Stimulated activated effector memory CD8-positive, alpha-beta T cell treated with anti-CD3 and anti-CD28 coated beads, Interleukin-12 subunit alpha, Interleukin-12 subunit beta, amount 100 ng/mL, for 72 hours (primary cell): Measurements from ENCODE around the gene AKNAD1.

Source experiments
- ATAC-seq: fragments of 150-1000 bp; cut with Tn5 transposase; 2 replicates; pipeline ENCODE4 v1.10.0; 2021
- DNase-seq, 2 donors: peaks; one replicate each; pipeline ENCODE4 v3.0.0; 2021 to 2022; ENCODE audit warnings: low spot score in 2 of 2
- H3K27ac Mint-ChIP-seq: one replicate; pipeline ENCODE4 v1.8.0; 2022; ENCODE audit warnings: mild to moderate bottlenecking, mixed read lengths
- H3K36me3 Mint-ChIP-seq: one replicate; pipeline ENCODE4 v1.8.0; 2022; ENCODE audit warnings: mild to moderate bottlenecking, mixed read lengths
- H3K4me1 Mint-ChIP-seq: one replicate; pipeline ENCODE4 v1.8.0; 2022; ENCODE audit warnings: mixed read lengths
- H3K4me3 Mint-ChIP-seq: one replicate; pipeline ENCODE4 v1.8.0; 2022; ENCODE audit warnings: mild to moderate bottlenecking, mixed read lengths
- H3K9me3 Mint-ChIP-seq: one replicate; pipeline ENCODE4 v1.8.0; 2022; ENCODE audit warnings: mixed read lengths

The AKNAD1 gene

GRCh38 chr1:108878678-108879077, 21.8 kb upstream of the AKNAD1 start:
- DNase-seq (no peak), ATAC-seq (no peak)
- Mint-ChIP-seq H3K27ac (no peak overlapping the region), H3K9me3 (no peaks in the 10 kb centered on the region), H3K36me3 (peaks cover 5% of the 10 kb centered on the region), H3K4me3 (no peak overlapping the region), H3K4me1 (no peaks in the 10 kb centered on the region)

- Mint-ChIP-seq H3K9me3 (no peaks in the 10 kb centered on the region), H3K27ac (no peak overlapping the region), H3K36me3 (peaks cover 5% of the 10 kb centered on the region), H3K4me3 (peak overlapping the region; percentile 81), H3K4me1 (no peaks in the 10 kb centered on the region)
- no peak for DNase-seq
- no peak for ATAC-seq
Measured at GRCh38 chr1:108878160-108878469, 21.2 kb upstream of the AKNAD1 start.

GRCh38 chr1:108877348-108878159, 20.7 kb upstream of the AKNAD1 start:
- peak overlapping the region; percentile 84 for H3K27ac Mint-ChIP-seq
- DNase-seq (no peak), ATAC-seq (no peak)

GRCh38 chr1:108871050-108871724, 14.3 kb upstream of the AKNAD1 start:
- Mint-ChIP-seq H3K36me3 (no peaks in the 10 kb centered on the region), H3K27ac (no peak overlapping the region), H3K4me3 (no peak overlapping the region), H3K9me3 (no peaks in the 10 kb centered on the region), H3K4me1 (no peaks in the 10 kb centered on the region)
- DNase-seq (no peak), ATAC-seq (no peak)

More at GRCh38 chr1:108877348-108878159, 20.7 kb upstream of the AKNAD1 start:
- Mint-ChIP-seq H3K9me3 (no peaks in the 10 kb centered on the region), H3K4me3 (peak overlapping the region; percentile 81), H3K36me3 (peaks cover 5% of the 10 kb centered on the region), H3K4me1 (no peaks in the 10 kb centered on the region)

GRCh38 chr1:108865316-108865910, 8.5 kb upstream of the AKNAD1 start:
- ATAC-seq (no peak), DNase-seq (no peak)
- Mint-ChIP-seq H3K36me3 (no peaks in the 10 kb centered on the region), H3K27ac (no peak overlapping the region), H3K4me1 (no peaks in the 10 kb centered on the region), H3K4me3 (no peak overlapping the region), H3K9me3 (no peaks in the 10 kb centered on the region)

- no peak overlapping the region for H3K27ac Mint-ChIP-seq
- no peak overlapping the region for H3K4me3 Mint-ChIP-seq
- ATAC-seq, result peak; percentile 70
- DNase-seq, result no peak
- no peaks in the 10 kb centered on the region for H3K36me3 Mint-ChIP-seq
- H3K4me1 Mint-ChIP-seq, result no peaks in the 10 kb centered on the region
- H3K9me3 Mint-ChIP-seq, result no peaks in the 10 kb centered on the region
Measured at GRCh38 chr1:108863984-108864383, 7.1 kb upstream of the AKNAD1 start.

GRCh38 chr1:108862698-108863477, 6.0 kb upstream of the AKNAD1 start:
- no peak for DNase-seq
- no peaks in the 10 kb centered on the region for H3K36me3 Mint-ChIP-seq
- no peak for ATAC-seq
- H3K4me3 Mint-ChIP-seq, result no peak overlapping the region
- no peak overlapping the region for H3K27ac Mint-ChIP-seq
- no peaks in the 10 kb centered on the region for H3K4me1 Mint-ChIP-seq
- H3K9me3 Mint-ChIP-seq, result no peaks in the 10 kb centered on the region

DNA sequence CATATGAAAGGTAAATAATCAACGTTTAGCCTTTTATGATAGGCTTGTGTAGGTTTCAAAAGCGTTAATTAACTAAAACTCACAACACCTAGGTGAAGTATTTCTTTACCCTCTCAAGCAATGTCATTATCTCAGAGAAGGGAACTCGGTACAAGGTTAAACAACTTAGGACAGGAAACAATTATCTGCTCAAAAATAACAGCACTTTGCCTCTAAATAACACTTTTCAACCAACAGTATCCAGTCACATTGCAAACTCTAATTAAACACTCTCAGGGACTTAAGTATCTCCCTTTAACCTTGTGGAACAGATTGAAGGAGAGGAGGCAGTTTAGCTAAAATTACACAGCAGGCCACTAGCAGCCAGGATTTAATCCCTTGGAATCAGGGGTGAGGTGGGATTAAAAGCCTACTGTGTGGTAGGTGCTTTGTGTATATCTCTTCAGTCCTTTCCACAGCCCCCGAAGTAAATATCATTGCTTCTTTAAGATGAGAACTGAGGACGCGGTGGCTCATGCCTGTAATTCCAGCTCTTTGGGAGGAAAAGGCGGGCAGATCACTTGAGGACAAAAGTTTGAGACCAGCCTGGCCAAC, 5.2 kb upstream of the AKNAD1 start:
- Mint-ChIP-seq H3K4me3 (no peak overlapping the region), H3K9me3 (no peaks in the 10 kb centered on the region), H3K36me3 (no peaks in the 10 kb centered on the region), H3K27ac (no peak overlapping the region), H3K4me1 (no peaks in the 10 kb centered on the region)
- DNase-seq (no peak), ATAC-seq (no peak)

- Mint-ChIP-seq H3K27ac (no peak overlapping the region), H3K4me3 (no peak overlapping the region), H3K4me1 (no peaks in the 10 kb centered on the region), H3K36me3 (no peaks in the 10 kb centered on the region), H3K9me3 (no peaks in the 10 kb centered on the region)
- DNase-seq (no peak), ATAC-seq (no peak)
Measured at GRCh38 chr1:108861566-108861965, 4.7 kb upstream of the AKNAD1 start.

GRCh38 chr1:108860190-108860907, 3.5 kb upstream of the AKNAD1 start:
- H3K4me3 Mint-ChIP-seq, result no peak overlapping the region
- H3K27ac Mint-ChIP-seq, result no peak overlapping the region
- ATAC-seq, result no peak

GRCh38 chr1:108858230-108858950, 1.5 kb upstream of the AKNAD1 start:
- no peak for ATAC-seq
- no peak for DNase-seq

More at GRCh38 chr1:108860190-108860907, 3.5 kb upstream of the AKNAD1 start:
- Mint-ChIP-seq H3K36me3 (no peaks in the 10 kb centered on the region), H3K9me3 (no peaks in the 10 kb centered on the region), H3K4me1 (no peaks in the 10 kb centered on the region)
- no peak for DNase-seq

DNA sequence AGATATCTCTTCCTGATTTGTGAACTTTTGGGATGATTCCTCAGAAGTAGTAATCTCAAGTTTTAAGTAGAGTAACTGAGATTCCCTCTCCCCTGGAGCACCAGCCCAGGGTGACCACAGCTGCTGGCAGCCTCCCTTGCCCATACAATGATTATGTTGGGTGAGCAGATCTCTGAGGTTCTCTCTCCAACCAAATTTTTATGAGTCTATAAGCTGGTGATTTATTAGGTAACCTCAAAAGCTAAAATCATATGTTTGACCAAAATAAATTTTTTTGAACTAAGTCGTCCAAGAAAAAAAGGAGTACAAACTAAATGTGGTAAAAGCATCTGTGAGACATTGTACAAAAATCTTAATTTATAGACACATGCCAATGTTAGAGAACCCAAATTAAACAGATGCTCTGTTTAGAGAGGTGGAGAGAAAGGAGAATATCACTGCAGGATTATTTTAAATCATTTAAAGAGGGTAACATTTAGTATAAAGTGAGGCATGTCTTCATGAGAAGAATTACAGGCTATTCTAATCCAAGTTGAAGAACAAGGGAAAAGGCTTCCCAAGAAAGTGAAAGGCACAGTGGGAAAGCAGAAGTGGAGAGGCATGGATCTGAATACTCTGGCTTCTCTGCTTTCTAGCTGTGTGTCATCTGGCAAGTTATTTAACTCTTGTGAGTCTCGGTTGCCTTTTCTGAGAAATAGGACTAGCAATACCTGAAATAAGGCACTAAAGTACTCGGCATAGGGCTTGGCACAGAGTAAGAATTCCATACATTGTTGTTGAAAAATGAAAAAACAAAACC, 2.5 kb downstream of the AKNAD1 start:
- H3K27ac Mint-ChIP-seq, result no peak overlapping the region
- no peaks in the 10 kb centered on the region for H3K9me3 Mint-ChIP-seq
- no peak for DNase-seq
- H3K36me3 Mint-ChIP-seq, result no peaks in the 10 kb centered on the region
- H3K4me1 Mint-ChIP-seq, result peaks cover 6% of the 10 kb centered on the region
- H3K4me3 Mint-ChIP-seq, result no peak overlapping the region
- ATAC-seq, result no peak

More at GRCh38 chr1:108858230-108858950, 1.5 kb upstream of the AKNAD1 start:
- H3K36me3 Mint-ChIP-seq, result no peaks in the 10 kb centered on the region
- H3K4me1 Mint-ChIP-seq, result no peaks in the 10 kb centered on the region
- no peak overlapping the region for H3K4me3 Mint-ChIP-seq
- no peaks in the 10 kb centered on the region for H3K9me3 Mint-ChIP-seq
- no peak overlapping the region for H3K27ac Mint-ChIP-seq

DNA sequence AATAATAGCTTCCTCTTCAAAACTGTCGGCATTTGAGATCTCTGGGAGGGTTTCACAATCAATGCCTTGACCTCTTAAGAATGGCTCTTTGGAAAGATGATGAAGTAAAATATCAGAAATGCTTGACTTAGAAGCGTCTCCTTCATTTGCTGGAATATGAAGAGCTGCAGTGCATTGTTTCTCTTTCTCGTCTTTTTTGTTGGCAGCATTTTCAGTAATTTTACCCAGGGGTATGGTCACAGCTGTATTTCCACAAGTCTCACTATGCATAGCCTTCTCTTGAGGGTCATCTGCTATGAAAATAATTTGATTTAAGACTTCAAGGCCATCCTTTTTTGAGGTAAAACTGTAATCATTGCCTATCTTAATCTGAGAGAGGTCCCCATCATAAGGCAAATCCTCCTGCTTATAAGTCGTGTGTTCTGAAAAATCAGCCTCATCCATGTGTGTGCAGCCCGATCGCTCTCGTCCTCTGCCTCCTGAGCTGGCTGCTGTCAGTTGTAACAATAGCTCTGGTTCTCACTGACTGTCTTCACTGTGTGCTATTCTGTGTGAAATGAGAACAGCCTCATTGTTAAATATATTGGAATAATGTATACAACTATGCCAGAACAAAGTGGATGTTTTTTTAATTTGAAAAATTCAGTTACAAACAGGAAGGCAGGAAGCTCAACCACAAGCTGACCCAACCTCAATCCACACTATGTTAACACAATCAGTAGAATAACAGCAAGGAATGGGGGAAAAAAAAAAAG, 4.5 kb downstream of the AKNAD1 start:
- Mint-ChIP-seq H3K27ac (no peak overlapping the region), H3K4me3 (no peak overlapping the region), H3K9me3 (no peaks in the 10 kb centered on the region), H3K36me3 (no peaks in the 10 kb centered on the region), H3K4me1 (peaks cover 6% of the 10 kb centered on the region)
- no peak for ATAC-seq
- DNase-seq, result no peak
